ENCODE measurements around the gene PHF20.

GRCh38 chr20:35772563-35773058 lies 796 bp downstream of the PHF20 start:
- TF ChIP-seq, protein P1, sequence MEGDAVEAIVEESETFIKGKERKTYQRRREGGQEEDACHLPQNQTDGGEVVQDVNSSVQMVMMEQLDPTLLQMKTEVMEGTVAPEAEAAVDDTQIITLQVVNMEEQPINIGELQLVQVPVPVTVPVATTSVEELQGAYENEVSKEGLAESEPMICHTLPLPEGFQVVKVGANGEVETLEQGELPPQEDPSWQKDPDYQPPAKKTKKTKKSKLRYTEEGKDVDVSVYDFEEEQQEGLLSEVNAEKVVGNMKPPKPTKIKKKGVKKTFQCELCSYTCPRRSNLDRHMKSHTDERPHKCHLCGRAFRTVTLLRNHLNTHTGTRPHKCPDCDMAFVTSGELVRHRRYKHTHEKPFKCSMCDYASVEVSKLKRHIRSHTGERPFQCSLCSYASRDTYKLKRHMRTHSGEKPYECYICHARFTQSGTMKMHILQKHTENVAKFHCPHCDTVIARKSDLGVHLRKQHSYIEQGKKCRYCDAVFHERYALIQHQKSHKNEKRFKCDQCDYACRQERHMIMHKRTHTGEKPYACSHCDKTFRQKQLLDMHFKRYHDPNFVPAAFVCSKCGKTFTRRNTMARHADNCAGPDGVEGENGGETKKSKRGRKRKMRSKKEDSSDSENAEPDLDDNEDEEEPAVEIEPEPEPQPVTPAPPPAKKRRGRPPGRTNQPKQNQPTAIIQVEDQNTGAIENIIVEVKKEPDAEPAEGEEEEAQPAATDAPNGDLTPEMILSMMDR (IDR thresholded peaks at IDR 0.05) = no peak
- no peak for TF ChIP-seq POLR2A (IDR thresholded peaks at IDR 0.05)
